GM23248 (cell line): ENCODE measurements around the gene PIAS1. TPM values are rescaled to one million over a fixed set of nuclear protein-coding genes. Genes with fewer than 3 reads are reported as not detected.
A peak's percentile ranks its signal among the peaks of the same experiment; 100 is the strongest.
"Not testable (repeated sequence)": the region's sequence is repeated elsewhere in the genome, so short reads cannot be mapped to it uniquely, and the experiment has no call there.

Experiments used
- DNase-seq: peaks from one replicate; pipeline ENCODE4 v3.0.0-alpha.2; 2015
- H2AFZ ChIP-seq: fragments of 200-600 bp; sonication (generic); 2 replicates; pipeline ENCODE4 v1.6.1; 2016; ENCODE audit warnings: antibody characterized with exemption
- H3F3A ChIP-seq: fragments of 200-600 bp; sonication (generic); 2 replicates; pipeline ENCODE4 v1.6.1; 2016; ENCODE audit warnings: mild to moderate bottlenecking, antibody characterized with exemption, mixed run types; ENCODE audit not compliant: insufficient read depth
- H3K27ac ChIP-seq: fragments of 200-600 bp; sonication (generic); 2 replicates; pipeline ENCODE4 v1.5.1; 2016; ENCODE audit warnings: mild to moderate bottlenecking
- H3K27me3 ChIP-seq: fragments of 200-600 bp; sonication (generic); replicated peaks from 2 replicates; pipeline ENCODE4 v1.6.1; 2016; ENCODE audit warnings: mild to moderate bottlenecking; ENCODE audit not compliant: insufficient read depth
- H3K36me3 ChIP-seq: fragments of 200-600 bp; sonication (generic); 2 replicates; pipeline ENCODE4 v1.6.1; 2016; ENCODE audit warnings: low read depth, mild to moderate bottlenecking
- H3K4me1 ChIP-seq: fragments of 200-600 bp; sonication (generic); 2 replicates; pipeline ENCODE4 v1.6.1; 2016; ENCODE audit warnings: mild to moderate bottlenecking; ENCODE audit not compliant: insufficient read depth
- H3K4me2 ChIP-seq: fragments of 200-600 bp; sonication (generic); one replicate; pipeline ENCODE4 v1.6.1; 2016; ENCODE audit warnings: mild to moderate bottlenecking; ENCODE audit not compliant: unreplicated experiment
- H3K4me3 ChIP-seq: fragments of 200-600 bp; sonication (generic); 2 replicates; pipeline ENCODE4 v1.5.1; 2016; ENCODE audit warnings: mild to moderate bottlenecking
- H3K79me2 ChIP-seq: fragments of 200-600 bp; sonication (generic); 2 replicates; pipeline ENCODE4 v1.6.1; 2016; ENCODE audit warnings: mild to moderate bottlenecking; ENCODE audit not compliant: insufficient read depth
- H3K9ac ChIP-seq: fragments of 200-600 bp; sonication (generic); 2 replicates; pipeline ENCODE4 v1.6.1; 2016; ENCODE audit warnings: mild to moderate bottlenecking
- H3K9me2 ChIP-seq: fragments of 200-600 bp; sonication (generic); 2 replicates; pipeline ENCODE4 v1.6.1; 2016; ENCODE audit warnings: mixed run types, mild to moderate bottlenecking, moderate library complexity; ENCODE audit not compliant: insufficient read depth
- H3K9me3 ChIP-seq: fragments of 200-600 bp; sonication (generic); one replicate; pipeline ENCODE4 v1.6.1; 2017; ENCODE audit warnings: low read depth
- H4K20me1 ChIP-seq: fragments of 200-600 bp; sonication (generic); 2 replicates; pipeline ENCODE4 v1.6.0; 2016; ENCODE audit not compliant: insufficient read depth
- EZH2 ChIP-seq: fragments of 200-600 bp; sonication (generic); IDR thresholded peaks from 2 replicates; pipeline ENCODE4 v1.6.1; 2018; ENCODE audit warnings: antibody characterized with exemption, mild to moderate bottlenecking; ENCODE audit not compliant: insufficient read depth, poor library complexity, severe bottlenecking
- EZH2phosphoT487 ChIP-seq: fragments of 200-600 bp; sonication (generic); IDR thresholded peaks from 2 replicates; pipeline ENCODE4 v1.6.1; 2018; ENCODE audit warnings: antibody characterized with exemption, moderate library complexity, mild to moderate bottlenecking, low read depth; ENCODE audit not compliant: insufficient read depth
- WGBS, 2 experiments: methylation state at CpG; one replicate each; pipeline ENCODE4 v1.1.6; 2015 to 2017; ENCODE audit warnings: low lambda C conversion rate in 2 of 2, low coverage in 1 of 2; ENCODE audit errors: missing lambda C conversion rate in 2 of 2; 5-methylcytosine and 5-hydroxymethylcytosine counted together
- in situ Hi-C: fragments of 300-500 bp; cut with MboI; formaldehyde crosslinking; loops from 2 replicates; pipeline ENCODE4 v1.15.0; 2020
- polyA plus RNA-seq: library from polyadenylated mRNA; unstranded; fragments of >200 nt; fragmentation: Nextera tagmentation; extraction: Ambion mirVana; gene quantifications from 2 replicates; pipeline ENCODE4 v1.2.1, GENCODE V29; 2016
- total RNA-seq: library from RNA; depleted of rRNA; stranded (reverse); fragments of >200 nt; shearing (Covaris generic); gene quantifications from 2 replicates; pipeline ENCODE4 v1.2.3, GENCODE V29; 2014

The PIAS1 gene
- total and polyA plus RNA-seq, 2 experiments from 2014 or later: 14.8 to 34.4 TPM

DNA sequence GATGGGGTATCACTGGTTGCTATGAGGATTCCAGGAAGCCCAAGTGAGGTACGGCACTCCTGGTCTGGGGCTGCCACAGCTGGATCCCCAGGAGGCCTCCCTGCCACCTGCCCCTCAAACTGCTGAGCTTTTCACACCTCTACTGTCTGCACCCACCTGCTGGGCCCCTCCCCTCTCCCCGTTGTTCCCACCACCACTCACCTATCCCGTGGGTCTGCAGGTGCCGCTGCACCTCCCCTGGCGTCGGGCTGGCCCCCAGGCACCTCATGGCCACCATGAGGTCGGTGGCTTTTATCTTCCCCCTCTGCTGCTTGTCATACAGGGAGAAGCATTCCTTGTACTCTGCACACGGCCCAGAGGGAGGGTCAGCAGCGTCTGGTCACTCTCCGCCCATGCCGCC lies 145.2 kb downstream of the PIAS1 start:
- H3K9me2 ChIP-seq: no peaks in the 10 kb centered on the region
- no peaks in the 10 kb centered on the region for H3K4me1 ChIP-seq
- WGBS, 2 experiments: 52 to 55% methylated on average over 11 of the region's 11 CpGs
- no peak overlapping the region for H2AFZ ChIP-seq
- no peak overlapping the region for H3K9ac ChIP-seq
- TF ChIP-seq EZH2 (no peak), EZH2phosphoT487 (no peak)
- no peak overlapping the region for H3K27ac ChIP-seq
- H3K4me2 ChIP-seq: no peak overlapping the region
- H3K4me3 ChIP-seq: no peak overlapping the region
- H3K36me3 ChIP-seq: no peaks in the 10 kb centered on the region; the same call in 1 of the 2 replicates
- no peaks in the 10 kb centered on the region for H3K9me3 ChIP-seq
- no peaks in the 10 kb centered on the region for H3F3A ChIP-seq
- in situ Hi-C loops: no loop called here
- no peaks in the 10 kb centered on the region for H3K27me3 ChIP-seq
- no peak for DNase-seq
- H4K20me1 ChIP-seq: no peaks in the 10 kb centered on the region
- no peaks in the 10 kb centered on the region for H3K79me2 ChIP-seq

- no peaks in the 10 kb centered on the region for H4K20me1 ChIP-seq
- peak; percentile 11 for DNase-seq
- no peak overlapping the region for H3K27ac ChIP-seq
- no peak overlapping the region for H3K4me2 ChIP-seq
- TF ChIP-seq EZH2 (no peak), EZH2phosphoT487 (no peak)
- H3K4me1 ChIP-seq: 0 out of 2 replicates have a peak, but pooled peaks cover 4% of the 10 kb centered on the region
- H3K36me3 ChIP-seq: no peaks in the 10 kb centered on the region
- H3K4me3 ChIP-seq: no peak overlapping the region
- H3K79me2 ChIP-seq: no peaks in the 10 kb centered on the region
- WGBS, 2 experiments: 43 to 49% methylated on average over 16 of the region's 16 CpGs
- H3K9ac ChIP-seq: no peak overlapping the region
- H3K9me3 ChIP-seq: no peaks in the 10 kb centered on the region
- in situ Hi-C loops: no loop called here
- H2AFZ ChIP-seq: no peak overlapping the region
- H3F3A ChIP-seq: no peaks in the 10 kb centered on the region
- H3K27me3 ChIP-seq: no peaks in the 10 kb centered on the region
- H3K9me2 ChIP-seq: no peaks in the 10 kb centered on the region
These were observed 146.1 kb downstream of the PIAS1 start for GRCh38 chr15:68200016-68200861.

- no peaks in the 10 kb centered on the region for H3K27me3 ChIP-seq
- no peaks in the 10 kb centered on the region for H3F3A ChIP-seq
- H3K4me1 ChIP-seq: 0 out of 2 replicates have a peak, but pooled peaks cover 4% of the 10 kb centered on the region
- no peaks in the 10 kb centered on the region for H3K36me3 ChIP-seq
- WGBS, 2 experiments: 89 to 94% methylated on average over 7 of the region's 7 CpGs
- in situ Hi-C loops: no loop called here
- no peaks in the 10 kb centered on the region for H3K9me3 ChIP-seq
- H3K27ac ChIP-seq: no peak overlapping the region
- no peak overlapping the region for H2AFZ ChIP-seq
- no peak for TF ChIP-seq EZH2phosphoT487
- no peak for TF ChIP-seq EZH2
- no peak for DNase-seq
- H3K4me3 ChIP-seq: no peak overlapping the region
- no peak overlapping the region for H3K9ac ChIP-seq
- no peaks in the 10 kb centered on the region for H3K79me2 ChIP-seq
- no peaks in the 10 kb centered on the region for H4K20me1 ChIP-seq
- H3K4me2 ChIP-seq: no peak overlapping the region
- no peaks in the 10 kb centered on the region for H3K9me2 ChIP-seq
These were observed 147.2 kb downstream of the PIAS1 start for GRCh38 chr15:68201153-68201878.

GRCh38 chr15:68201879-68202261 lies 147.8 kb downstream of the PIAS1 start:
- no peaks in the 10 kb centered on the region for H4K20me1 ChIP-seq
- no peak for DNase-seq
- H3K36me3 ChIP-seq: no peaks in the 10 kb centered on the region
- H3F3A ChIP-seq: no peaks in the 10 kb centered on the region
- no peaks in the 10 kb centered on the region for H3K27me3 ChIP-seq
- 0 out of 2 replicates have a peak, but pooled peaks cover 4% of the 10 kb centered on the region for H3K4me1 ChIP-seq
- no peak overlapping the region for H3K4me2 ChIP-seq
- 86 to 88% methylated on average over 3 of the region's 3 CpGs for WGBS, 2 experiments
- H3K4me3 ChIP-seq: no peak overlapping the region
- no peak overlapping the region for H3K9ac ChIP-seq
- H3K9me3 ChIP-seq: no peaks in the 10 kb centered on the region
- H3K79me2 ChIP-seq: no peaks in the 10 kb centered on the region
- TF ChIP-seq EZH2 (no peak), EZH2phosphoT487 (no peak)
- H3K9me2 ChIP-seq: no peaks in the 10 kb centered on the region
- in situ Hi-C loops: no loop called here
- no peak overlapping the region for H2AFZ ChIP-seq
- no peak overlapping the region for H3K27ac ChIP-seq

- H3K27ac ChIP-seq, DNase-seq, H3K4me1 ChIP-seq, H3K27me3 ChIP-seq, H2AFZ ChIP-seq, H4K20me1 ChIP-seq, H3K9me3 ChIP-seq, H3K9ac ChIP-seq, H3K36me3 ChIP-seq, in situ Hi-C loops, H3K79me2 ChIP-seq, H3K9me2 ChIP-seq, H3K4me2 ChIP-seq, H3F3A ChIP-seq, H3K4me3 ChIP-seq: not testable (repeated sequence)
- 93 to 95% methylated on average over 7 of the region's 7 CpGs for WGBS, 2 experiments
These were observed 148.9 kb downstream of the PIAS1 start for GRCh38 chr15:68202994-68203393.
